Activated B cell treated with CpG ODN at 0.5 μM for 24 hours (primary cell): ENCODE data around the gene KIAA0232. TPM values are rescaled to one million over a fixed set of nuclear protein-coding genes. Genes with fewer than 3 reads are reported as not detected.
"Not testable (repeated sequence)": the region's sequence is repeated elsewhere in the genome, so short reads cannot be mapped to it uniquely, and the experiment has no call there.

Experiments
- ATAC-seq: fragments of 200-7000 bp; cut with Tn5 transposase; one replicate; pipeline ENCODE4 v1.10.0; 2021; ENCODE audit warnings: low read depth, mild to moderate bottlenecking, moderate library complexity
- CTCF ChIA-PET: fragments of 350-600 bp; sonication (Branson Sonifier 250); formaldehyde crosslinking; loops from one replicate; lab custom pipeline; 2021; ENCODE audit warnings: antibody characterized with exemption; lab: Charles Lee
- POLR2A ChIA-PET: fragments of 350-600 bp; sonication (Branson Sonifier 250); formaldehyde crosslinking; loops from one replicate; lab custom pipeline; 2021; ENCODE audit warnings: antibody characterized with exemption; lab: Charles Lee
- DNase-seq: peaks from one replicate; pipeline ENCODE4 v3.0.0; 2022
- H3K27ac Mint-ChIP-seq: one replicate; pipeline ENCODE4 v1.8.0; 2020; ENCODE audit warnings: mixed read lengths
- H3K27me3 Mint-ChIP-seq: one replicate; pipeline ENCODE4 v1.8.0; 2021; ENCODE audit warnings: mixed read lengths
- H3K36me3 Mint-ChIP-seq: one replicate; pipeline ENCODE4 v1.8.0; 2021; ENCODE audit warnings: low read depth, mixed read lengths
- H3K4me1 Mint-ChIP-seq: one replicate; pipeline ENCODE4 v1.8.0; 2021; ENCODE audit warnings: mixed read lengths
- H3K4me3 Mint-ChIP-seq: one replicate; pipeline ENCODE4 v1.8.0; 2020; ENCODE audit warnings: mild to moderate bottlenecking, mixed read lengths
- H3K9me3 Mint-ChIP-seq: one replicate; pipeline ENCODE4 v1.8.0; 2020; ENCODE audit warnings: mixed read lengths
- CTCF ChIP-seq: fragments of 200-600 bp; IDR thresholded peaks from one replicate; pipeline ENCODE4 v1.8.0; 2022; ENCODE audit warnings: antibody characterized with exemption, mild to moderate bottlenecking
- intact Hi-C: fragments of 100-400 bp; cut with micrococcal nuclease; formaldehyde crosslinking; loops from one replicate; pipeline ENCODE4 v1.15.1; 2024
- total RNA-seq: library from RNA; stranded (reverse); gene quantifications from 2 replicates; pipeline ENCODE4 v1.2.3, GENCODE V29; 2022

KIAA0232 gene
- total RNA-seq, 1 donor from 2014 or later, result 15.5 TPM

GRCh38 chr4:6794189-6794588 lies 11.7 kb downstream of the KIAA0232 start:
- Mint-ChIP-seq H3K4me3 (no peak overlapping the region), H3K36me3 (peaks cover 31% of the 10 kb centered on the region), H3K27me3 (no peaks in the 10 kb centered on the region), H3K9me3 (no peaks in the 10 kb centered on the region), H3K4me1 (peaks cover 27% of the 10 kb centered on the region), H3K27ac (no peak overlapping the region)
- DNase-seq (no peak), ATAC-seq (no peak)
- TF ChIP-seq CTCF, result no peak
- ChIA-PET POLR2A (interaction anchor here (1.0 kb wide), 1 partner anchor 11 kb away, joined by 3 read pairs; no protein-coding TSS in a partner anchor), CTCF (no interaction called here)
- intact Hi-C loops, result no loop called here

- Mint-ChIP-seq H3K36me3 (peaks cover 33% of the 10 kb centered on the region), H3K9me3 (no peaks in the 10 kb centered on the region), H3K27me3 (no peaks in the 10 kb centered on the region), H3K27ac (no peak overlapping the region), H3K4me3 (no peak overlapping the region), H3K4me1 (peaks cover 23% of the 10 kb centered on the region)
- POLR2A ChIA-PET, result interaction anchor here (0.6 to 1.0 kb wide), 2 partner anchors 11 to 14 kb away, joined by 3 to 7 read pairs; no protein-coding TSS in a partner anchor
- ATAC-seq (no peak), DNase-seq (no peak)
- intact Hi-C loops, result no loop called here
- CTCF ChIA-PET, result interaction anchor here (1.2 kb wide), 1 partner anchor 73 kb away, joined by 3 read pairs; no protein-coding TSS in a partner anchor
- no peak for TF ChIP-seq CTCF
These were observed 13.3 kb downstream of the KIAA0232 start for GRCh38 chr4:6795821-6796220.

- POLR2A ChIA-PET, CTCF ChIA-PET: not testable (repeated sequence)
These were observed 14.8 kb downstream of the KIAA0232 start for GRCh38 chr4:6797368-6797767.

GRCh38 chr4:6799091-6799490 lies 16.6 kb downstream of the KIAA0232 start:
- H3K27me3 Mint-ChIP-seq, result no peaks in the 10 kb centered on the region
- H3K9me3 Mint-ChIP-seq, result no peaks in the 10 kb centered on the region
- H3K4me1 Mint-ChIP-seq, result peaks cover 8% of the 10 kb centered on the region
- TF ChIP-seq CTCF, result no peak
- peaks cover 24% of the 10 kb centered on the region for H3K36me3 Mint-ChIP-seq
- H3K27ac Mint-ChIP-seq, result no peak overlapping the region
- intact Hi-C loops, result no loop called here
- ChIA-PET CTCF (no interaction called here), POLR2A (no interaction called here)
- no peak overlapping the region for H3K4me3 Mint-ChIP-seq
- no peak for DNase-seq
- ATAC-seq, result no peak

More at GRCh38 chr4:6797368-6797767, 14.8 kb downstream of the KIAA0232 start:
- Mint-ChIP-seq H3K36me3 (peaks cover 23% of the 10 kb centered on the region), H3K4me1 (peaks cover 12% of the 10 kb centered on the region)
- ATAC-seq, DNase-seq, H3K27me3 Mint-ChIP-seq, intact Hi-C loops, H3K9me3 Mint-ChIP-seq, H3K4me3 Mint-ChIP-seq, H3K27ac Mint-ChIP-seq: not testable (repeated sequence)

GRCh38 chr4:6802025-6802424 lies 19.5 kb downstream of the KIAA0232 start:
- intact Hi-C loops, result no loop called here
- no peak for DNase-seq
- ATAC-seq, result no peak
- no peak for TF ChIP-seq CTCF
- Mint-ChIP-seq H3K27me3 (no peaks in the 10 kb centered on the region), H3K4me3 (no peak overlapping the region), H3K36me3 (peaks cover 12% of the 10 kb centered on the region), H3K9me3 (no peaks in the 10 kb centered on the region), H3K4me1 (no peaks in the 10 kb centered on the region), H3K27ac (no peak overlapping the region)
- ChIA-PET POLR2A (no interaction called here), CTCF (no interaction called here)

GRCh38 chr4:6802626-6803025 lies 20.1 kb downstream of the KIAA0232 start:
- CTCF ChIA-PET, result no interaction called here

More at GRCh38 chr4:6802626-6803025, 20.1 kb downstream of the KIAA0232 start:
- Mint-ChIP-seq H3K27ac (no peak overlapping the region), H3K4me1 (no peaks in the 10 kb centered on the region), H3K4me3 (no peak overlapping the region), H3K36me3 (peaks cover 10% of the 10 kb centered on the region), H3K9me3 (no peaks in the 10 kb centered on the region), H3K27me3 (no peaks in the 10 kb centered on the region)
- intact Hi-C loops, result no loop called here
- ATAC-seq (no peak), DNase-seq (no peak)
- TF ChIP-seq CTCF, result no peak
- POLR2A ChIA-PET, result no interaction called here
